HG02623 (cell line): ENCODE data around the gene NOC4L.

Source experiments
- ATAC-seq: cut with Tn5 transposase; IDR thresholded peaks from one replicate; pipeline ENCODE4 v1.9.1; 2021; ENCODE audit warnings: moderate library complexity; ENCODE audit not compliant: unreplicated experiment

NOC4L gene

DNA sequence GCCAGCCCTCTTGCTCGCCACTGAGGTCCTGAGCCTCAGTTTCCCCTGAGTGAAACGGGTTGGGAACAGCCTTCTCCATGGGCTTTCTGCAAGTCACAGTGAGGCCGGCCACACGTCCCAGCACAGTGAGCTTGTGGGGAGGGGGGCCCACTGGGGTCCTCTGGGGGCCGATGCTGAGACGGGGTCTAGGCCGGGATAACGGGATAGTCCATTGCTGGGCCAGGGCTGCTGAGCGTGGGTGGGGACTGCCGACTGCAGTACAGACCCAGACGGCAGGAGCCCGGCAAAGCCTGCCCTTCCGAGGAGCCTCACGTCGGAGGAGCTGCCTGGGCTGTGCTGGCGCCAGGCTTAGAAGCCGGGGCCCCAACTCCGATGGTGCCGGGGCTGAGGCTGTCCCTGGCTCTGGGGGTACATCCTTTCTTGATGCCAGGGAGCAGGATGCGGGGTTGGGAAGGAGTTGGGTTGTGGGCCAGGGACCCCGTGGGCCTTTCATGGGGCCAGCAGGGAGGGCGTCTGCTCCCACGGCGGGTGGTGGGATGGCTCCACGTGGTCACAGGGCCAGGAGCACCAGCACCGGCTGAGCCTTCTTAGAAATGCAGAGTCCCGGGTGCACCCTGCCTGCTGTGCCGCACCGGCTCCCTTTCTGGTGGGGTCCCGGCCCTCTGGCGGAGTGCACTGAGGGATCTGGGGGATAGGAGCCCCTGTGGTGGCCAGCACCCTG is 24.2 kb downstream of the NOC4L start:
- no peak for ATAC-seq

DNA sequence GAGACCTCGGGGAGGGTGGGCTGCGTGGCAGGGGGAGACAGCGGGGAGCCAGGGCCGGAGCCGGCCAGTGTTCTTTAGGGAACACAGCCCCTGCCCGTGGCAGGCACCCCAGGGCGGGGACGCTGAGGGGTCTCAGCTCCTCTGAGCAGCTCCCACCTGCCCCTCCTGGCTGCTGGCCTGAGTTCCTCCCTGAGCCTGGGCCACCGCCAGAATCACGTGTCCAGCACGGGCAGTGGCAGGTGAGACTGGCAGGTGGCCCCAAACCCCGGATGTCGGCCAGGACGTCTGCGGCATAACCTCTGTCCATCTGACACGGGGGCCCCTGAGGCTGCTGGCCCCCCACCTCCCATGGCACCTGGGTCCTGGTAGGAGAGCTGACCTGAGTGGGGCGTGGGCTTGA is 25.1 kb downstream of the NOC4L start:
- no peak for ATAC-seq

GRCh38 chr12:132170094-132170636 is 25.9 kb downstream of the NOC4L start:
- no peak for ATAC-seq

DNA sequence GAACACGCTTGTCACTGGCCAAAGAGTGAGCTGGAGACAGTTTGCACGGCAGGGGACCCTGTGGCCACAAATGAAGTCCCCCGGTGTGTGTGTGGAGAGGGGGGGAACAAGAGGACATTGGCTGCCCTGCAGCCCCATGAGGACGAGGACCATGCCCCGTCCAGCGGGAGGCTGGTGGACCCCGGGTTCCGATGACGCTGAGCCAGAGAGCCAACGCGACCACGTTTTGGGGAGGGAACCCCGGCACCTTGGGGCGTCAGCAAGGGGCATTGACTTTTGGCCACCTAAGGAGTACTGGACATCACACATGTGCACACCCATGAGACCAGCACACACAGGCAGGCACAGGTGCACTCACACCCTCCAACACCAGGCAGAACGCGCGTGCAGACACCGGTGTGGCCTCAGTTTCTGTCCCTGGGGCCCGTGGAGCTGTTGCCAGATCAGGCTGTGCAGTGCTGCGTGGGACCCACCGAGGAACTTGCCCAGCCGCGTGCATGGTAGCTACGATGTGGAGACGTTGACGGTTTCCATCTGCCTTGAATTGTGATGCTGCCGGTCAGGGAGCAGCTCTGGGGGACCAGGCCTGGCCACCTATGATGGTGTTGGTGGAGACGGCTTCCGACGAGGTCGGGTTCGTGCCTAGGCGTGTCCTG is 26.5 kb downstream of the NOC4L start:
- no peak for ATAC-seq

- ATAC-seq, result no peak
Measured at GRCh38 chr12:132171293-132171967, 27.2 kb downstream of the NOC4L start.

GRCh38 chr12:132171968-132172521 is 27.8 kb downstream of the NOC4L start:
- no peak for ATAC-seq

DNA sequence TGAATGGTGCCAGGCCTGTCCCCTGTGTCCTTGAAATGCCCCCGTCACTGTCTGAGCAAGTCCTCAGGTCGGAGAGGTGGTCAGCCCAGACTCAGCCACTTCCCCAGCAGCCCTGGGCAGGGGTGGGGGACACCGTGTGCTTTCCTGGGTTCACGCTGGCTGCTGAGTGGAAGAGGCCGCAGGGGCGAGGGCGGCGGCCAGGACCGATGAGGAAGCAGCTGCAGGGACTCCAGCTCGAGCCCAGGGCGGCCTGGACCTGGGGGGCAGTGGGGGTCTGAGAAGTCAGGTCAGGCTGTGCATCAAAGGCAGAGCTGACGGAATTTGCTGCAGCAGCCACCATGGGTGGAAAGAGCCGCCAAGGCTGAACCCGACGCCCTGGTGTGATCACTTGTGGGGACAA is 28.4 kb downstream of the NOC4L start:
- ATAC-seq, result no peak

DNA sequence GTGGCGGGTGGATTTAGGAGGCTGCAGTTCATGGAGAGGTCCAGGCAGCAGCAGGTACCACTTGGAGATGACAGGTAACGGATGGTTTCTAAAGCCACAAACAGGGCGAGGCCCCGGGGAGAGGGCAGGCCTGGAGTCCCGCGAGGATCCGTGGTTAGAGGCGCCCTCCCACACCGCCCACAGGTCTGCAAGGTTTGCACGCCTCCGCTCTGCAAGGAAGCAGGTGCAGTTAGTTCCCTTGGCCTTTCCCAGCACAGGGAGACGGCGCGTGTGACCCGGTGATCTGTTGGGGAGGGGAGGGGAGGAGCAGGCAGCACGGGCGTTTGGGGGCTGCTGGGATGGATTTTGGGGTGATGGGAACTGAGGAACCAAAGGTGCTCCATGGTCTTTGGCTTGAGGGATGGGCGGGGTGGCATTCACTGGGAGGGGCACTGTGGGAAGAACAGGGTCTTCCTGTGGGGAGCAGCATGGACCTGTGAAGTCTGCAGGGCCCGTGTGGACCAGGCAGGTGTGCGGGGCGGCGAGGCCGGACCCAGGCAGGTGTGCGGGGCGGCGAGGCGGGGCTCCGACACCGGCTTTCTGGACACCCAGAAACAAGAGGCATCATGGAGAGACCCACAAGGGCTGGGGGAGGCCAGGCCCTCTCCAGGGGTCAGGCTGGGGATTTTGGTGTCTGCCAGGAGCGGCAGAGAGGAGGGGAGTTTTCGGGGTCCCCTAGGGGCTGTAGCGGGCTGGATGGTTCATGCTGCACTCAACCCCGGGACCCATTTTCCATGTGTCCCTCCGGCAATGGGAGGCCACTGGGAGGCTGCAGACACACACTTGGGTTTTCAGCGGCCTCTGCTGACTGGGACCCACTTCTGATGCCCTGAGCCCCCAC is 29.1 kb downstream of the NOC4L start:
- no peak for ATAC-seq

DNA sequence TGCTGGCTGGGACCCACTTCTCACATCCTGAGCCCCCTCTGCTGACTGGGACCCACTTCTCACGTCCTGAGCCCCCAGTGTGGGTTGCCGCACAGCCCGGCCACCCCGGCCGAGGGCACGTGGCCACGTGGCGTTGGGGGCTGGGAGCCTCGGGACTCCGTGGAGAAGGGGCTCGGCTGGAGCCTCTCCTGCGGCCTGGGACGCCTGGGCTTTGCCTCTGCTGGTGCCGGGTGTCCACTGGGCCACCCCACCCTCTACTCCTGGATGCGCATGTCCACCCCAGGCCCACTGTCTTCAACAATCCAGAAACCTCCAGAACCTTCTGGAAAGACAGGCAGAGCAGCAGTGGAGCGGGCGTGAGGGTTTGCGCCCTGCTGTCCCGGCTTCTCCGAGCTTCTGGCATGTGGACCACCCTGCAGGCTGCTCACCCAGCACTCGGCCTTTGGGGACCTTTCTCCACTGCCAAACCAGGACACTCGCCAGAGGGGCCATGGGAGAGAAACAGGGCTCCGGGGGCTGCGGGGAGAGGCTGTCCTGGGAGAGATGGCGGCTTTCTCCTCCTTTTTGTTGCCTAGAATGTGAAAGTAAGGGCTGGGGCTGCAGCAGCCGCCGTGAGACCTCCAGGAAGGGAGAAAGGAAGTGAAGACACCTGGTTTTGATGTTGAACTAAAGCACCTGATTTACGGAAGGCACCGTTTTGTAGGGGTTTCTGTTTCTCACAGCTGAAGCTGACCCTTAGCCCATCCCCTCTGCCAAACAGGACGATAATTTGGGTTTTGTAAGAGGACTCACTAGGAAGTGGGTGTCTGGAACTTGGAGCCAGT is 30.0 kb downstream of the NOC4L start:
- no peak for ATAC-seq

DNA sequence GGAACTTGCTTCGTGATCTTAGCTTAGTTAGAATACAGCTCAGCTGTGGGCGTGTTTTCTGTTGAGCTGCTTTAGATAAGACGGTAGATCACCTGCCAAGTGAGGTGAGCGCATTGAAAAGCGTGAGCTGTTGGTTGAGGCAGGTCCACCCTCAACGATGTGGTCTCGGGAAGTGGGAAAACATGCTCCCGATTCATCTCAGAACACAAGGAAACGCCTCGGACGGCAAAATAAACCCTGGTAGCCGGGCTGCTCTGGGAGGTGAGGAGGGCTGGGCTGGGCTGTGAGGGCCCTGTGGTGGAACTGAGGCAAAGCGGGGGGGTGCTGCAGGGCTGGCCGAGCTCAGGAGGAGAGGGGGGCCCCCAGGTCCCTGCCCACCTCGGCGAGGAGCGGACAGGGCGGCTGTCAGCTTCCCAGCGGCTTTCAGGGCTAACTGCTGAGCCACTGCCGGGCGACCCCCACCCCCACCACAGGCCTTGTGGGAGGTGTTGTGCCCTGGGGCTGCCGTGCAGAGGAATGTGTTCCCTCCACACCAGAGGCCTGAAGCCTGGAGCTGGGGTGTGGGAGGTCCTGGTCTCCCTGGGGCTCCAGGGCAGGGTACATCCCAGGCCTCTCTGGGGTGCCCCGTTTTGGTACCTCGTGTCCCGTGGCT is 30.7 kb downstream of the NOC4L start:
- no peak for ATAC-seq

- no peak for ATAC-seq
Measured at GRCh38 chr12:132175496-132176384, 31.5 kb downstream of the NOC4L start.

GRCh38 chr12:132176385-132176919 is 32.2 kb downstream of the NOC4L start:
- no peak for ATAC-seq

DNA sequence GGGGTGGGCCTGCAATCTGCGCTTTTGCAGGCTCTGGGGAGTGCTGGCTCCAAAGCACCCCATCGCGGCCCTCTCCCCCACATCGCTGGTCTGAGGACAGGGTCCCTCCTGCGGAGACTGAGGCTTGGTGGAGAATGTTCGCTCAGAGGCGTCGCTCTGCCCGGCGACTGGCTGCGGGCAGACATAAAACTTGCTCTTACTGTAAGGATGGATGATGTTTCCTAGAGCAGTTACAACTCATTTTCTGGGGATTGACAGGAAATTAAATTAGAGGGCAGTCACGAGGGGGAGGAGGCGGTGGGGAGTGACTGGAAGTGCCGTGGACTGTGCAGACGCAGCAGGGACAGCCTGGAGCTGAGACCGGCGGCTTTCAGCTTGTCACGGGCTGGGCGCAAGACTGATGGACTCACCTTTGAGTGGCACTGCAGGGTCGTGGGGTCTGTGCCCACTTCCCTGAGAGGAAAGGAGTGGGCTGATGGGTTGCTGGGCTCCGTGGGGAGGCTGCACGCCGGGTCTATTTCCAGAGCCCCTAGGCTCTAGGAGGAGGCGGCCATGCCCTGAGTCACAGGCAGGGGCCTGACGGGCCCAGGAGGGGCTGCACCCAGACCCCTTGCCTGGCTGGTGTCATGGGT is 32.8 kb downstream of the NOC4L start:
- ATAC-seq, result no peak

DNA sequence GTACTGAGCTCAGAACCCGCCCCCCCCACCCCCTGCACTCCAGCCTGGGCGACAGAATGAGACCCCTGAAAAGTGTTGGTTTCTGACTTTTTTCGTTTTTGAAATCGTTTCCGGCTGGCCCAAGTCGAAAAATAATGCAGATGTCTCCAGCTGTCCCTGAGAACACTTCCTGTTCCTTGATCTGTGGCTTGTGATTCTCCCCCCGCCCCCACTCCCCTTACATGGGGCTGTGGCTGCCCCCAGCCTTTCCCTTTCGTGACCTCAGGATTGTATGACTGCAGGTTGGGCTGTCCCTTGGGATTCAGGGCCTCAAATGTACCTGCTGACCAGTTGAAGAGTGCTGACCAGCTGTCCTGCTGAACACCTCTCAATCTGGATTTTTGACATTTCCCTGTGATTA is 34.1 kb downstream of the NOC4L start:
- no peak for ATAC-seq

GRCh38 chr12:132178801-132179401 is 34.6 kb downstream of the NOC4L start:
- ATAC-seq, result no peak

GRCh38 chr12:132179431-132180362 is 35.4 kb downstream of the NOC4L start:
- ATAC-seq, result no peak
